GM12891 (cell line): ENCODE data around the gene SLC12A6.
A peak's percentile ranks its signal among the peaks of the same experiment; 100 is the strongest.

ENCODE experiments used
- DNase-seq: peaks from one replicate; pipeline ENCODE4 v3.0.0; 2011; ENCODE audit warnings: low spot score; ENCODE audit not compliant: insufficient read length
- FAIRE-seq: peaks from 2 replicates; lab custom pipeline; 2011; peaks lifted over from hg19 to GRCh38; lab: Jason Lieb, UNC
- PAX5 ChIP-seq: IDR thresholded peaks from 2 replicates; pipeline ENCODE4 v1.6.1; 2011; ENCODE audit warnings: low read length, moderate library complexity, mild to moderate bottlenecking; ENCODE audit not compliant: insufficient read depth, severe bottlenecking
- POLR2A ChIP-seq: IDR thresholded peaks from 2 replicates; pipeline ENCODE4 v1.6.1; 2011; ENCODE audit warnings: low read depth, low read length, control low read depth
- POLR2AphosphoS5 ChIP-seq: IDR thresholded peaks from 2 replicates; pipeline ENCODE4 v1.6.1; 2011; ENCODE audit warnings: low read depth, low read length, control low read depth
- POU2F2 ChIP-seq: IDR thresholded peaks from 2 replicates; pipeline ENCODE4 v1.6.1; 2011; ENCODE audit warnings: low read depth, mild to moderate bottlenecking, control low read depth, low read length, moderate library complexity
- SPI1 ChIP-seq: IDR thresholded peaks from 2 replicates; pipeline ENCODE4 v1.6.1; 2011; ENCODE audit warnings: low read depth, low read length, control low read depth
- TAF1 ChIP-seq: IDR thresholded peaks from 2 replicates; pipeline ENCODE4 v1.6.1; 2011; ENCODE audit warnings: low read depth, low read length, control low read depth

Gene SLC12A6

GRCh38 chr15:34241376-34242330 is 95.9 kb downstream of the SLC12A6 start:
- DNase-seq (peak; percentile 15), FAIRE-seq (no peak)
- TF ChIP-seq PAX5 = no peak

GRCh38 chr15:34240537-34240936 is 97.0 kb downstream of the SLC12A6 start:
- FAIRE-seq = no peak
- TF ChIP-seq SPI1 = no peak
- no peak for DNase-seq

- FAIRE-seq = no peak
- DNase-seq = no peak
- no peak for TF ChIP-seq POLR2AphosphoS5
- no peak for TF ChIP-seq SPI1
- no peak for TF ChIP-seq PAX5
- no peak for TF ChIP-seq TAF1
- no peak for TF ChIP-seq POU2F2
- no peak for TF ChIP-seq POLR2A
Observed at GRCh38 chr15:34239151-34239808, 98.3 kb downstream of the SLC12A6 start.

GRCh38 chr15:34233614-34234013 is 104.0 kb downstream of the SLC12A6 start:
- TF ChIP-seq POLR2AphosphoS5 (no peak), POU2F2 (no peak), PAX5 (no peak), POLR2A (no peak), TAF1 (no peak), SPI1 (no peak)
- DNase-seq (no peak), FAIRE-seq (no peak)

- TF ChIP-seq SPI1 (peak; percentile 40), POLR2A (no peak)
- DNase-seq (no peak), FAIRE-seq (peak; percentile 78)
Observed at GRCh38 chr15:34223904-34224596, 113.5 kb downstream of the SLC12A6 start.

GRCh38 chr15:34217587-34218225 is 119.9 kb downstream of the SLC12A6 start:
- TF ChIP-seq POLR2AphosphoS5 (no peak), PAX5 (no peak), POLR2A (no peak), POU2F2 (no peak), TAF1 (no peak), SPI1 (no peak)
- DNase-seq = no peak
- FAIRE-seq = no peak

- FAIRE-seq (no peak), DNase-seq (no peak)
Observed at GRCh38 chr15:34216527-34217270, 120.9 kb downstream of the SLC12A6 start.

GRCh38 chr15:34214135-34214534 is 123.4 kb downstream of the SLC12A6 start:
- DNase-seq = no peak
- FAIRE-seq = no peak
- no peak for TF ChIP-seq POU2F2
- TF ChIP-seq TAF1 = no peak
- TF ChIP-seq POLR2A = no peak
- TF ChIP-seq POLR2AphosphoS5 = no peak
- TF ChIP-seq PAX5 = no peak
- no peak for TF ChIP-seq SPI1

More at GRCh38 chr15:34216527-34217270, 120.9 kb downstream of the SLC12A6 start:
- TF ChIP-seq POLR2AphosphoS5 (no peak), PAX5 (no peak), TAF1 (no peak), POLR2A (no peak), POU2F2 (no peak), SPI1 (no peak)

- TF ChIP-seq POLR2AphosphoS5 = no peak
- no peak for TF ChIP-seq SPI1
- no peak for TF ChIP-seq POU2F2
- TF ChIP-seq PAX5 = no peak
- no peak for TF ChIP-seq POLR2A
- DNase-seq (no peak), FAIRE-seq (peak; percentile 35)
Observed at GRCh38 chr15:34213690-34214089, 123.9 kb downstream of the SLC12A6 start.
